Kidney epithelial cell (primary cell): ENCODE measurements around the gene MT1HL1. TPM values are rescaled to one million over a fixed set of nuclear protein-coding genes. Genes with fewer than 3 reads are reported as not detected.

Experiments used
- DNase-seq: peaks from one replicate; pipeline ENCODE4 v3.0.0-alpha.2; 2010; ENCODE audit warnings: low read depth
- H3K27me3 ChIP-seq: 2 replicates; pipeline ENCODE4 v1.6.0; 2011; ENCODE audit warnings: low read length; ENCODE audit not compliant: control insufficient read depth, insufficient read depth
- H3K36me3 ChIP-seq: 2 replicates; pipeline ENCODE4 v1.5.1; 2011; ENCODE audit warnings: low read length; ENCODE audit not compliant: control insufficient read depth, insufficient read depth
- H3K4me3 ChIP-seq: 2 replicates; pipeline ENCODE4 v1.5.1; 2011; ENCODE audit warnings: low read depth, mild to moderate bottlenecking, control low read depth, low read length
- total RNA-seq: library from RNA; depleted of rRNA; stranded (reverse); fragments of >200 nt; gene quantifications from 2 replicates; pipeline ENCODE4 v1.2.3, GENCODE V29; 2015
- TF ChIP-seq, protein P1 (sequence below): IDR thresholded peaks from 2 replicates; pipeline ENCODE4 v1.5.1; 2011; ENCODE audit warnings: mild to moderate bottlenecking, moderate library complexity, low read length, control low read depth, inconsistent platforms; ENCODE audit not compliant: insufficient read depth, poor library complexity, severe bottlenecking

MT1HL1 gene
- total RNA-seq, 1 donor from 2014 or later, result not detected

DNA sequence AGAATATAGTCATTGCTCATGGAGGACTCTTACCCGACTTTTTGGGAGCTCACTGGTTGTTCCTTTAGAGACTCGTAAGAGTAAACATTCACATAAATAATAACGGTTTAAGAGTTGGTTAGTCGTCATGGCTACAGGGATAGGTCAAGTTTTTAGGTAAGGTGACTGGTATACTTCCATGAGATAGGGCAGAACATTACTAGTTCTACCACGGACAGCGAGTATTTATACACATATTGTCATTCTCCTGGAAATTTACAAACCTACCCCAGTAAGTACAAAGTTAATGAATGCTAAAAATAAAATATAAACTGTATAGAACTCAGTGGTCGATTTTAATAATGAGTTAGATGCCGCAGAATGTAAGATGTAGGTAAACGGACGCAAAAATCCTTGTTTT, 36.6 kb upstream of the MT1HL1 start:
- no peak for DNase-seq
- TF ChIP-seq, protein P1, sequence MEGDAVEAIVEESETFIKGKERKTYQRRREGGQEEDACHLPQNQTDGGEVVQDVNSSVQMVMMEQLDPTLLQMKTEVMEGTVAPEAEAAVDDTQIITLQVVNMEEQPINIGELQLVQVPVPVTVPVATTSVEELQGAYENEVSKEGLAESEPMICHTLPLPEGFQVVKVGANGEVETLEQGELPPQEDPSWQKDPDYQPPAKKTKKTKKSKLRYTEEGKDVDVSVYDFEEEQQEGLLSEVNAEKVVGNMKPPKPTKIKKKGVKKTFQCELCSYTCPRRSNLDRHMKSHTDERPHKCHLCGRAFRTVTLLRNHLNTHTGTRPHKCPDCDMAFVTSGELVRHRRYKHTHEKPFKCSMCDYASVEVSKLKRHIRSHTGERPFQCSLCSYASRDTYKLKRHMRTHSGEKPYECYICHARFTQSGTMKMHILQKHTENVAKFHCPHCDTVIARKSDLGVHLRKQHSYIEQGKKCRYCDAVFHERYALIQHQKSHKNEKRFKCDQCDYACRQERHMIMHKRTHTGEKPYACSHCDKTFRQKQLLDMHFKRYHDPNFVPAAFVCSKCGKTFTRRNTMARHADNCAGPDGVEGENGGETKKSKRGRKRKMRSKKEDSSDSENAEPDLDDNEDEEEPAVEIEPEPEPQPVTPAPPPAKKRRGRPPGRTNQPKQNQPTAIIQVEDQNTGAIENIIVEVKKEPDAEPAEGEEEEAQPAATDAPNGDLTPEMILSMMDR, result no peak
- Histone ChIP-seq H3K4me3 (no peak overlapping the region), H3K27me3 (peaks cover 26% of the 10 kb centered on the region), H3K36me3 (no peaks in the 10 kb centered on the region)

DNA sequence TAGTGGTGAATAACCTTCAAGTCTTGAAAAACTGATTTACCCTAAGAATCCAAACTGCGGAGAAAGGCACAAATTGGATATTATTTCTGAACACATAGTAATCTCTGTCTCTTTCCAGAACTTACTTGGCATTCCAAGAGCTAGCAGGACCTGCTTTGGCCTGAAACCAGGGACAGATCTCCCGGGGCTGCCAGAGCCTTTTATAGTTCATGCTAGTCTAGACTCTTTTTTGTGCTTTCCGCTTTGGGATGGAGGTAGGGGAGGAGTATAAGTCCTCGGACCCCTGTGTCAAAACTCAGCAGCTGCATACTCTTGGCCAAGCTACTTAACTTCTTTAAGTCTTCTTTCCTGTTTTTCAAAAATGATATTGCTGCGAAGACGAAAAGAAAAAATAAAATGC, 34.0 kb upstream of the MT1HL1 start:
- Histone ChIP-seq H3K27me3 (peaks cover 16% of the 10 kb centered on the region), H3K4me3 (no peak overlapping the region), H3K36me3 (no peaks in the 10 kb centered on the region)
- no peak for DNase-seq
- TF ChIP-seq, protein P1, result no peak

DNA sequence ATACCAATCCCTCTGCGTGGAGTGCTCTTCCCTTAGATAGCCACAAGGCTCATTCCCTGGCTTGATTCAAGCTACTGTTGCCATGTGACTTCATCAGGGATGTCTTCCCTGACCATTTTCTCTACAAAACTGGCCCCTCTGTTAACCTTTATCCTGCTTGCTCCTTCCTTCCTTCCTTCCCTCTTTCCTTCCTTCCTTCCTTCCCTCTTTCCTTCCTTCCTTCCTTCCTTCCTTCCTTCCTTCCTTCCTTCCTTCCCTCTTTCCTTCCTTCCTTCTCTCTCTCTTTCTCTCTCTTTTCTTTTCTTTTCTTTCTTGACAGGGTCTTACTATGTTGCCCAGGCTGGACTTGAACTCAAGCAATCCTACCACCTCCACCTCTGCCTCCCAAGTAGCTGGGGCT, 31.5 kb upstream of the MT1HL1 start:
- H3K27me3 ChIP-seq, result no peaks in the 10 kb centered on the region
- no peak for DNase-seq
- TF ChIP-seq, protein P1, result no peak
- H3K36me3 ChIP-seq, result no peaks in the 10 kb centered on the region
- H3K4me3 ChIP-seq, result no peak overlapping the region

DNA sequence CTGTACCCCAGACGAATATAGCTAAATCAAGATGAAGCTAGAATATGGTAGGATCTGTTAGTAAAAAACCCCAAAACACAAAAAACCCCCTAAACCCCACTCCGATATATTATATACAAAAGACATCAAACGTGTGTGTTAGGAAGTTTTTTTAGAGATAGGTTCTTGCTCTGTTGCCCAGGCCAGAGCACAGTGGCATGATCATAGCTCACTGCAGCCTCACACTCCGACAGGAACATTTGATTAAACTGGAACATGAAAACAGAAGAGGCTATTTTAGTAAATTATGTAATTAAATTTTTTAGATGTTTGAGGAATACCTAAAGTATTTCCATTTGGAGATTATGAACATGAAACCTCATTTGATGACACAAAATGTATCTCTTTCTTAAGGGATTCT, 29.6 kb upstream of the MT1HL1 start:
- H3K4me3 ChIP-seq, result no peak overlapping the region
- DNase-seq, result no peak
- TF ChIP-seq, protein P1, result no peak
- no peaks in the 10 kb centered on the region for H3K27me3 ChIP-seq
- no peaks in the 10 kb centered on the region for H3K36me3 ChIP-seq

DNA sequence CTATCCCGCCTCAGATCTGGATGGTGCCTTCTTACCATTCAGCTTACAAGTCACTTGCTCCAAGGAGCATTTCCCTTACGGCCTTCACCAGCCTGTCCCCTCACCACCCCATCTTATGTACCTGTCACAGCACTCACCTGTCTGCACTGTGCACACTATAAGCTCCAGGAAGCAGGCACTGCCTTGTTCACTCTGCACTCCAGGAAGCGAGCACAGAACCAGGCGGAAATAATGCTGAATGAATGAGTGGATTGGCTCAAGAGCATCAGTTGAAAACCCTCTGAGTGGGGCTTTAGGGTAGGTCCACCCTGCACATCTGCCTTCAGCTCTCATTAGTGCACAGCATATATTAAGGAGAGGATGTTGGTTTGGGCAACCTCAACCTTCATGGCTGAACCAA, 28.8 kb upstream of the MT1HL1 start:
- no peaks in the 10 kb centered on the region for H3K27me3 ChIP-seq
- H3K4me3 ChIP-seq, result no peak overlapping the region
- TF ChIP-seq, protein P1, result no peak
- no peaks in the 10 kb centered on the region for H3K36me3 ChIP-seq
- no peak for DNase-seq

DNA sequence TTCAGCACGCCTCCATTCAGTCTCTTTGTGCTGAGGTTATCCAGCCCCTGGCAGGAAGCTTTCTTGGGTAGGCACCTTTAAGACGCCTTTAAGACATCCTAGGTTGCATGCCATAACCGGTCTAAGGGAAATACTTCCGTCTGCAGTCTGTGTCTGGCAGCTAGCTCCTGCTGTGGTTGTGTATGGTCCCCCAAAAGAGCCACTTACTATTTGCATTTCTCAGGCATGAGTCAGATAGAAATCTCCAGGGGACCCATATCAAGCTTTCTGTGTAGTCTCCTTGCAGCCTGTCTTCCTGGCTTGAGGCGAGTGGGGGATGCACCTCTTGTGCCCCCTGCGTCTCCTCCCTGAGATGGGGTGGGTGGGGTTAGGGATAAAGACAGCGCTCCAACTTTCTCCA, 27.8 kb upstream of the MT1HL1 start:
- Histone ChIP-seq H3K36me3 (no peaks in the 10 kb centered on the region), H3K4me3 (no peak overlapping the region), H3K27me3 (no peaks in the 10 kb centered on the region)
- DNase-seq, result no peak
- TF ChIP-seq, protein P1, result no peak
